Fibroblast of the conjunctiva (primary cell): Measurements from ENCODE around the gene MYOM1.
"Not testable (repeated sequence)": the region's sequence is repeated elsewhere in the genome, so short reads cannot be mapped to it uniquely, and the experiment has no call there.

Experiments
- DNase-seq: peaks from one replicate; pipeline ENCODE4 v3.0.0-alpha.2; 2010; ENCODE audit warnings: low read depth

Gene MYOM1

GRCh38 chr18:3218819-3219218, 949 bp downstream of the MYOM1 start:
- DNase-seq = no peak

- DNase-seq = no peak
These were observed 1.7 kb downstream of the MYOM1 start for GRCh38 chr18:3217948-3218647.

- no peak for DNase-seq
These were observed 2.8 kb downstream of the MYOM1 start for GRCh38 chr18:3216987-3217386.

GRCh38 chr18:3214855-3215637, 4.7 kb downstream of the MYOM1 start:
- no peak for DNase-seq

- no peak for DNase-seq
These were observed 6.3 kb downstream of the MYOM1 start for GRCh38 chr18:3213300-3214059.

GRCh38 chr18:3212657-3213056, 7.1 kb downstream of the MYOM1 start:
- no peak for DNase-seq

- peak; percentile 62 for DNase-seq
These were observed 8.4 kb downstream of the MYOM1 start for GRCh38 chr18:3211236-3211992.

GRCh38 chr18:3209859-3210569, 9.8 kb downstream of the MYOM1 start:
- DNase-seq = no peak

- DNase-seq = no peak
These were observed 12.2 kb downstream of the MYOM1 start for GRCh38 chr18:3207565-3207964.

GRCh38 chr18:3205239-3205638, 14.5 kb downstream of the MYOM1 start:
- no peak for DNase-seq

- DNase-seq = no peak
These were observed 19.7 kb downstream of the MYOM1 start for GRCh38 chr18:3199942-3200645.

- not testable (repeated sequence) for DNase-seq
These were observed 21.4 kb downstream of the MYOM1 start for GRCh38 chr18:3198260-3198860.

- DNase-seq = no peak
These were observed 24.7 kb downstream of the MYOM1 start for GRCh38 chr18:3194947-3195612.

- DNase-seq = no peak
These were observed 26.4 kb downstream of the MYOM1 start for GRCh38 chr18:3193331-3193730.

- no peak for DNase-seq
These were observed 27.0 kb downstream of the MYOM1 start for GRCh38 chr18:3192752-3193151.

- no peak for DNase-seq
These were observed 27.5 kb downstream of the MYOM1 start for GRCh38 chr18:3192286-3192685.

- no peak for DNase-seq
These were observed 29.2 kb downstream of the MYOM1 start for GRCh38 chr18:3190610-3191009.

GRCh38 chr18:3189884-3190283, 29.9 kb downstream of the MYOM1 start:
- DNase-seq = no peak
